Stimulated activated CD4-positive, alpha-beta T cell treated with anti-CD3 and anti-CD28 coated beads, Interleukin-12 subunit alpha, Interleukin-12 subunit beta, amount 100 ng/mL, for 48 hours (primary cell): ENCODE data around the gene ZMAT3.
"Not testable (repeated sequence)": the region's sequence is repeated elsewhere in the genome, so short reads cannot be mapped to it uniquely, and the experiment has no call there.

ENCODE experiments used
- DNase-seq, 3 donors: peaks; one replicate each; pipeline ENCODE4 v3.0.0-alpha.2; 2020; ENCODE audit warnings: low read depth in 2 of 3, low spot score in 1 of 3

ZMAT3 gene, protein sequence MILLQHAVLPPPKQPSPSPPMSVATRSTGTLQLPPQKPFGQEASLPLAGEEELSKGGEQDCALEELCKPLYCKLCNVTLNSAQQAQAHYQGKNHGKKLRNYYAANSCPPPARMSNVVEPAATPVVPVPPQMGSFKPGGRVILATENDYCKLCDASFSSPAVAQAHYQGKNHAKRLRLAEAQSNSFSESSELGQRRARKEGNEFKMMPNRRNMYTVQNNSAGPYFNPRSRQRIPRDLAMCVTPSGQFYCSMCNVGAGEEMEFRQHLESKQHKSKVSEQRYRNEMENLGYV

DNA sequence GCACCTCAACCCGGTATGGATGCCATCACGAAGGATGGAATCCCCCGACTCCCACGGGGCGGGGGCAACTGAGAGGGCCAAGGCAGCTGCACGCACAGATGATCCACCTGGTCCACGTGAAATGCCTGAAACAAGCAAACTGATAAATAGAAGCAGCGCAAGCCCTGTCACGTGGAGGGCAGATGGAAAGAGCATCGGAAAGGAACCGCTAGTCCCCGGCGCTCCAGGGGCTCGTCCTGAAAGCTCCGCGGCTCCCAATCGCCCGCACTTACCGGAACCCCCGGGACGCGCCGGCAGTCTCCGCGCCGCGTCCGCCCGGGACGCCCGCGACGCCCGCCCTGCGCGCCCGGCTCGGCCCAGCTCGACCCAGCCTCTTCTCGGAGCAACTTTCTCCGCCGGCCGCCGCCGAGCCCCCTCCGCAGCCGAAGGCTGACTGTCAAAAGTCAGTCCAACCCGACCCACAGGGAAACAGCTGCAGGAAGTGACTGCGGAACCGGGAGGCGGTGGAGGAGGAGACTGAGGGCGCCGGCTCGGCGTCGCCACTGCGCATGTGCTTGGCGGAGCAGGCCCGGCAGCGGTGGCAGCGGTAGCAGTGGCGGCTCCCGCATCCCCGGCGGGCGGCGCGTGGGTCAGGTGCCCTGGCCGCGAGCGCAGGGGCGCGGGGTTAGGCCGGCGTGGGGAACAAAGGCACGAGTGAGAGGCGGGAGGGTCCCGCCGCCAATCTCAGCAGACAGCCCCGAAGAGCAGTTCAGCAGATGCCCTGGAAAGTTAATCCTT, at the start of gene ZMAT3:
Gene ZMAT3, minus strand, starts transcription at position 487 of the 777 bp plus-strand sequence. CDS start 4,057 bp downstream, outside the sequence.
- DNase-seq, result peak; percentile 66 to 80 (median 68)

DNA sequence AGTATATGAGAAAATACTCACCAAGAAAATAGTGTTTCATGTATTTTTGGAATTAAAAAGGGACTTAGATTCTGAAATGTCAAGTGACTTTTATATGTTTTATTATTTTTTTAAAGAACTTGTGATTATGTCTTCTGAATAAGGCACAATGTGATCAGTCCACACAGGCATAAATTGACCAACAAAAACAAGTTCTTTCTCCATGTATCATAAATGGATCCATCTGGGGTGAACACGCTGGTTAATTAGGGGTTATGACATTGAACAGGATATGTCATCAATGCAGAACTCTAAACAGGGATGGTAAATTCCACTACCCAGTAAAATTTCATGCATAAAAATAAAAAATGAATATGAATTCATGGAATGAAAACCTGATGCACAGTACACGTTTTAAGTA, 45.2 kb upstream of the ZMAT3 start:
- DNase-seq, result no peak

DNA sequence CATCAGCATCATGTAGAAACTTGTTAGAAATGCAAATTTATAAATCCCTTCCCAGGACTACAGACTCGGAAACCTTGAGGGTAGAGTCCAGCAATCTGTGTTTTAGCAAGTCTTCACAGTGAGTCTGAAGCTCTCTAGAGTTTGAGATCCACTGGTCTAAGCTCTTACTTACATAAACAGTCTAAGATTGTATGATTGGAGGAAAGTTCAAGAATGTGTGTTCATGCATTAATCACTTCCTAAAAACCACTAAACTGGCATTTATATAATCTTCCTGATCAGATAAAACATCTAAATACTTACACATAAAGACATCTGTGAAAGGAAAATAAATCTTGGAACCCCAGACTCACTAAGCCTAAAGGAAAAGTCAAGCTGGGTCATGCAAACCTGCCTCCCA, 43.8 kb upstream of the ZMAT3 start:
- not testable (repeated sequence) for DNase-seq

DNA sequence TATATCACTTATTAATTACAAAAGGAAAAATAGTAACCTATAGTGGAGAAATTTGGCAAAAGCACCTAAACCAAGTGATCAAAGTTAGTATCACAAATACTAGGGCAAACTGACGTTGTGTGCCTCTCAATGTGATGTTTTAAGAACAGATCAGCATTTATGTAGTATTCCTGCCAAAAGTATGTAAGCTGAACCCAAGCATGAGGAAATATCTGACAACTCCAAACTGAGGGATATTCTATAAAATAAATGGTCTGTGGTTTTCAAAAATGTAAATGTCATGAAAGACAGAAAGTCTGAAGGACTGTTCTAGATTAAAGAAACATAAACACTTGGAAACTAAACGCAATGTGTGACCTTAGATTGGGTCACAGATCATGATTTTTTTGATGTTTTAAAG, 42.3 kb upstream of the ZMAT3 start:
- DNase-seq, result no peak

DNA sequence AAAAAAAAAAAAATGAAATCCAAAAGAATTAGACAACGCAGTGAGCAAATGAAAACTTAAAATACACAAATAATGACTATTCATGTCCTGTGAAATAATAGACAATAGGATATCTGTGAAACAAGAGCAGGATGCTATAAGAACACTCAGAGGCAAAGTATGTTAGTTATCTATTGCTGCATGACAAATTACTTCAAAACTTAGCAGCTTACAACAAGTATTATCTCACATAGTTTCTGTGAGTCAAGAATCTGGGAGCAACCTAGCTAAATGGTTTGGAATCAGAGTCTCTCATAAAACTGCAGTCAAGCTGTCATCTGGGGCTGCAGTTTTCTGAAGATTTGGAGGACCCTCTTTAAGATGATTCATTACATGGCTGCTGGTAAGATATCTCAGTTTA, 36.5 kb upstream of the ZMAT3 start:
- DNase-seq, result no peak

DNA sequence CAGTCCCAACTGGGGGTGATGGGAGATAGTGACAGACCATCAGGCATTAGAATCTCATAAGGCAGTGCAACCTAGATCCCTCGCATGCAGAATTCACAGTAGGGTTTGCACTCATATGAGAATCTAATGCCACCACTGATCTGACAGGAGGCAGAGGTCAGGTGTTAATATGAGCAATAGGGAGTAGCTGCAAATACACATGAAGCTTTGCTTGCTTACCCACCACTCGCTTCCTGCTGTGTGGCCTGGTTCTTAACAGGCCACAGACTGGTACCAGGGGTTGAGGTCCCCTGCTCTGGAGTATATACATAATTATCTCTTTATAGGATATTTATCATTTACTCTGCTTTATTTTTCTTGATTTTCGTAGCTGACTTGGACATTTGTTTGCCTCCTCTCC, 36.0 kb upstream of the ZMAT3 start:
- no peak for DNase-seq

DNA sequence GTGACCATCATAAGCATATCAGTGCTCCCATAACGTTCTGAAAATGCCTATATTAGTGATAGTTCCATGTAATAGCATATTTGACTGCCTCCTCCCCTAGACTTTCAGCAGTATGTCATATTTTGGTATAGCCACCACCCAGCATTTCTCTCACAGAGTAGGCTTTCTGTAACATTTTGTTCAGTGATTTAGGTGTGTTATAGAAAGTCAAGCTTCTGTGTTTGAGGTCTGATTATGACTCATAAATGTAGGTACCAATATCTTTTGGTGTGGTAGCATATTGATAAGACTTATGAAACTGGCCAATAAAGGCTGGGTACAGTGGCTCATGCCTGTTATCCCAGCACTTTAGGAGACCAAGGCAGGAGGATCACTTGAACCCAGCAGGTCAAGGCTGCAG, 34.3 kb upstream of the ZMAT3 start:
- DNase-seq, result no peak

DNA sequence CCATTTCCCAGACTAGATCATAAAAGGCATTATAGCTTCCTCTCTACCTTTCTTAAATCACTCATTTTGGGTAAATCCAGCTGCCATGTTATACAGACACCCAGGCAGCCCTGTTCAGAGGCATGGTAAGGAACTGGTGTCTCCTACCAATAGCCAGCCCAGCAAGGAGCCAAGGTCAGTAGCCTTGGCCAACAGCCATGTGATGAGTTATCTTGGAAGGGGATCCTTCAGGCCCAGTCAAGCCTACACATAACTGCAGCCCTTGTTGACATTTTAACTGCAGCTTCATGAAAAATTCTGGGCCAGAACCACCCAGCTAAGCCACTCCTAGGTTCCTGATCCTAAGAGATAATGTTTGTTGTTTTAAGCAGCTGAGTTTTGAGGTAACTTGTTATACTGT, 29.0 kb upstream of the ZMAT3 start:
- no peak for DNase-seq

DNA sequence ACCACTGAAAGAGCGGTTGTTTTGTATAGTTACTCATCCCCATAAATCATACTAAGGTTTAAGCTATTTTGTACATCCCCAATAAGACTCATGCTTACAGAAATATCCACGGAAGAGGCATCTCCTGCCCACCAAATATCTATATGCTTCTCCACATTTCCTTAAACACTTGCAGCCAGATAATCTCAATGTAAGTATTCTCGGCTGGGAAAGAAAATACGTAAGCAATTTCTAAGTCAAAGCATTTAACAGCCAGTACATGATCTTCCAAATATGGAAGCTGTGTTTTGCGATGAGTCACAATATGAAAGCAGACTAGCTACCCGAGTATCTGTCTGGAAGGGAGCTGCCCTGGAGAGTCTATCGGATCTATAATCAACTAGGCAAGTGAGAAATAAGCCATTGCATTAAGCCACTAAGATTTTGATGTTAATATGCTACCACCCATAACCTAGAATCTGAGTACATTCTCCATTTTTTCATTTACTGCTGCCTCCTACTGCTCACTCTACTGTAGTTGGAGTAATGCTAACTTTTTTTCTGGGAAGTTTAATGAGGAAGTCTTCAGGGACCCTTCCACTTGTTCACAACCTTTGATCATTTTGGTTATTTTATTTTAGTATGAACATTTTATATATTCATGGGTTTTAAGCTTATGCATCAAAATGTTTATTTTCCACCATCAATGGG, 26.9 kb upstream of the ZMAT3 start:
- DNase-seq, result no peak

DNA sequence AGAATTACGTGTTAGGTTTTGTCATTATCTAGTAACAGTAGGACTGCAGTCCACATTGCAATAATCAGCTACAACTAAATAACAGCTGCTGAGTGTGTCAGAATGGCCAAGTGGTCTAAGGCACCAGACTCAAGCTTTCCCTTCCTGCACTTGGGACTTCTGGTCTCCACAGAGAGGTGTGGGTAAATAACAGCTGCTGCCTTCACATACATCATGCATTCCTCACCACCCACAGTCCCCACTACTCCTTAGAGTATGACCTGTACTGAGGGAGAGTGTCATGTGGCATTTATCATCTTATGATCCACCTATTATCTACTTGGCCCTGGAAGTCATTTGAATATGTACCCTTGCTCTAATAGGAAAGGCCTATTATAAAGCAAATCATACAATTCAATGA, 22.2 kb upstream of the ZMAT3 start:
- no peak for DNase-seq

DNA sequence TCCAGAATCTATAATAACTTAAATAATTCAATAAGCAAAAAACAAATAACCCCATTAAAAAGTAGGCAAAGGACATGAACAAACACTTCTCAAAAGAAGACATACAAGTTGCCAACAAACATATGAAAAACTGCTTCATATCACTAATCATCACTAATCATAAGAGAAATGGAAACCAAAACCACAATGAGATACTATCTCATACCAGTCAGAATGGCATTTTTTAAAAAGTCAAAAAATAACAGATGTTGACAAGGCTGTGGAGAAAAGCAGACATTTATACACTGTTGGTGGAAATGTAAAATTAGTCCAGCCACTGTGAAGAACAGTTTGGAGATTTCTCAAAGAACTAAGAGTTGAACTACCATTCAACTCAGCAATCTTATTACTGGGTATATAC, 19.5 kb upstream of the ZMAT3 start:
- no peak for DNase-seq

DNA sequence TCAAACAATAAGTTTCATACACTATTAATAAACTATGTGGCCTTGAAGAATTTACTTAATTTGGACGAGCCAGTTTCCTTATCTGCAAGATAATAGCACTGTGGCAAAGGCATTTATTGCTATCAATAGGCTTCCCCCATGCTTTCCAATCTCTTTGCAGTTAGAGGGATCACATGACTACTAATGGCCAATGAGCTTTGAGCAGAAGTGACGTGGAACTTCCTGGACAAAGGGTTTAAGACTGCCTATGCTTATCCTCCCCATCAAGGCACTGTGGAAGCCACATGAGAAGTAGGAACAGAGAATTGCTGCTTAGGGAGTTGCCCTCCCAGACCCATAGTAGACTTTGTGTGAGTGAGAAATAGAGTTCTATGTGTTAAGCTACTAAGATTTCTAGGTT, 16.7 kb upstream of the ZMAT3 start:
- no peak for DNase-seq

DNA sequence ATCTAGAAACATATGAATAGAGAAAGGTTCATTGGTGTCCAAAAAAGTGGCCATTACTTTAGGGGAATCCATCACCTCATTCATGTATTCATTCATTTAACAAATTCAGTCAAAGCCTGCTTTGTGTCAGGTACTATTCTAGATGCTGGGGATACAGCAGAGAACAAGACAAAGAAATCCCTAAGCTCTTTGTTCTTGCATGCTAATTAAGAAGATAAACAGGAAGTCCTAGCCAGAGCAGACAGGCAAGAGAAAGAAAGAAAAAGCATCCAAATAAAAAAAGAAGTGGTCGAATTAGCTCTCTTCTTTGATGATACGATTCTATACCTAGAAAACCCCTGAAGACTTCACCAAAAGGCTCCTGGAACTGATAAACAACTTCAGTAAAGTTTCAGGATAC, 12.4 kb upstream of the ZMAT3 start:
- no peak for DNase-seq

DNA sequence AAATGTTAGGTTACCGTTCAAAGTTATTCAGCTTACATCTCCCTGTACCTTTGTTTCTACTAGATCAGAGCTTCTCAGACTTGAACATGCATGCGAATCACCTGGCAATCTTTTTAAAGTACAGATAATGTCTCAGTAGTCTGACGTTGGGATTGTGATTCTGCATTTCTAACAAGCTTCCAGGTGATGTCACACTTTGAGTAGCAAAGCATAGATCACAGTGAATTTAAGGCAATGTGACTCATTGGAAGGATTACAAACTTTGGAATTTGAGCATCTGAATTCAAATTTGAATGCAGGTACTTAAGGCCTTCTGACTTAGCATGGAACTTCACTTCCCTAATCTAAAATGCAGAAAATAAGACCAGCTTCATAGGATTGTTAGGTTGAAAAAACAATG, 10.8 kb upstream of the ZMAT3 start:
- DNase-seq, result no peak

DNA sequence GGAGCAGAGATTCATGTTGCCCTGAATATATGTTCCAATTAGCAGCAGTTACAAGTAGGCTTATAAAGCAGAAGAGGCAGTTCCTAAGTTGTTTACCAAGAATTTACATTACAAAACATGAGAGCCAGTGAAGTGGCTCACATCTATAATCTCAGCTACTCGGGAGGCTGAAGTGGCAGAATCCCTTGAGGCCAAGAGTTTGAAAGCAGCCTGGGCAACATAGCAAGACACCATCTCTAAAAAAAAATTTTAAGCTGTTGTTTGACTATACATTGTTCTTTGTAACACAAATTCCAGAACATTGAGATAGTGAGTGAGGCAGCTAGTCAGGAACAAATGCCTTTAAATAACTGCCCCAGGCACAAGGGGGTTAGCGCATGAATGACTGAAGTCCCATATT, 10.3 kb upstream of the ZMAT3 start:
- DNase-seq, result no peak

DNA sequence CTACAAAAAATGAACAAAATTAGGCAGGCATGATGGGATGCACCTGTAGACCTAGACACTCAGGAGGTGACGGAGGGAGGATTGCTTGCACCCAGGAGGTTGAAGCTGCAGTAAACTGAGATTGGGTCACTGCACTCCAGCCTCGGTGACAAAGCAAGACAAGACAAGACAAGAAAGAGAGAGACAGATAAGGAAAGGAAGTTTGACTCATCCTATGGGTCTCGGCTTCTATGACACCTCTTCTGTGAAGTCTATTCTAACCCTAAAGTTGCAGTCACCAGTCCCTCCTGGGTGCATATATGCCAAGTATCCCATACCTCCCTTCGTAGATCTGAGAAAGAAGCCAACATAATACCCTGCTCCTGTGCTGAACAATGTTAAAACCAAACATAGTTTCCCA, 7.9 kb upstream of the ZMAT3 start:
- DNase-seq, result no peak

DNA sequence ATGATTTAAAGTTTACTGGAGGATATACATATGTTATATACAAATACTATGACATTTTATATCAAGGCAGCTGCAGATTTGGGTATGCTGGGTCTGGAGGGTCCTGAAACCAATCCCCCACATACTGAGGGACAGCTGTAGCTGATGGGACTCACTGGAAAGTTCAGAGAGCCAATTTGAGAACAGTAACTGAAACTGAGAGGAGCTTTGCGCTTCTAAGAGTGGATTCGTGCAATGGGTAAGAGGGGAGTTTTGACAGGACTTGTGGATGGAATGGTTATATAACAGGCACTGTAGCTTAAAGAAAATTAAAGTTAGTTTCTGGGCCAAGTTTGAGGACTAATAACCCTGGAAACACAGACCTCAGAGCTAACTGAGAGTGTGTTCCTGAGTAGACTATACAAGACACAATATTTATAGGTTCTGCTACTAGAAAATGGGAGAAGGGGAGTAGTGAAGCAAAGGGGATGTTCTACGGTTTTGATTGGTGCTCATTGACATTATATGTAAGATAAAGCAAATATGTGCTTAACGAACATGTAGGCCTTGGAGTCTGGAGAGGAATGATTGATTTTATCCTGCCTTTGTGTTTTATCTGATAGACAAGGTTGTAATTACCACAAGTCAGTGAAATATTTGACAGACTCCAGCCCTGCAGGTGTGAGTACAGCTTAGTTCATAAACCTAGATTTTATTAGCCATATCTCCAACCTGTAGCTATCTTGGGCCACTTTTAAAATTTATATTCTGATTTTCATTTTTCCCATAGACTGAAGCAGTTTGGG, 4.8 kb upstream of the ZMAT3 start:
- no peak for DNase-seq

DNA sequence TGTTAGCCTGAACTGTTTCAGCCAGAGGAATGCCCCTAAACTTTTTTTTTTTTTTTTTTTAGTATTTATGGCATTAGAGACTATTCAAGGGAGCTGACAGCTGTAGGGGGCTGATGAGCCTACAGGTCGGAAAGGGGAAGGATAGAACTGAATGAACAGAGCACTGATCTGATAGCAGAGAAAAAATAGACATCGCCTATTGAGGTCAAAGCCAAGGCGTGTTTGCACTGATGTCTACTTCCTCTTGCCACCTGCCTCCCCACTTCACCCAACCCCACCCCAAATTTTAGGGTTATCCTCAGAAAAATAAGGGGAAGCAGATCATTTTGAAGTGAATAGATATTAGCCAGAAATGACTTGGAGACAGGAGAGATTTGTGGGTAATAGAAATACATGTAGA, 3.0 kb upstream of the ZMAT3 start:
- DNase-seq, result no peak

DNA sequence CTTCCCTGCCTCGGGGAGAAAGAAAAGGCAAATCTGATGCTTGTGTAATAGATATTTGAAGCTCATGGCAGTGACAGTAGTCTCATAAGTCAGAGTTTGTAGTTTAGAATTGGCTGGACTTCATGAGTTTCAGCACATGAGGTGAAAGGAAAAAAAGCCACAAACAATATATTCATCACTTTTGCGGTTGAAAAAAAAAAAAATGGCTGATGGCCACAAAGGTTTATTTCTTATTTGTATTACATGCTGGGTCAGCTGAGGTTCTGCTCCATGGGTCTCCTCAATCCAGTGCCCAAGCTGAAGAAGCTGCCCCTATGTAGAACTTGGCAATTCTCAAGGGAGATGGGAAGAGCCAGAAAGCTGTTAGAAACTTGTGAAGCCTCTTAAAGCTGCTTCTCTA, 2.2 kb upstream of the ZMAT3 start:
- DNase-seq, result no peak

DNA sequence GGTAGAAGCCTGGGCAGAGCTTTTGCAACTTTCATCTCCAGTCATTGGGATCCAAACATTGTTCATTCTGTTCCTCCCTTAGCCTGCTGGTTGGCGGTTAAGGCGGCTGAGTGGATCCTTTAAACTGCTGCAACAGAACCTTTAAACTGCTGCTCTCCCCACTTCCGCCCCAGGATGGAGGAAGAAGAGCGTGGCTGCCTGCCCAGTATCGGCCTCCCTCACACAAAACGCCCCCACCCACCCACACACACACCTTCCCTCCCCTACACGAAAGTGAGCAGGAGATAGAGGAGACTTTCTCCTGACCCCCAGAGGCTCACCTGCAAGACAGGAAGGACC, 460 bp upstream of the ZMAT3 start:
- DNase-seq, result peak; percentile 13 to 32 (median 17)

DNA sequence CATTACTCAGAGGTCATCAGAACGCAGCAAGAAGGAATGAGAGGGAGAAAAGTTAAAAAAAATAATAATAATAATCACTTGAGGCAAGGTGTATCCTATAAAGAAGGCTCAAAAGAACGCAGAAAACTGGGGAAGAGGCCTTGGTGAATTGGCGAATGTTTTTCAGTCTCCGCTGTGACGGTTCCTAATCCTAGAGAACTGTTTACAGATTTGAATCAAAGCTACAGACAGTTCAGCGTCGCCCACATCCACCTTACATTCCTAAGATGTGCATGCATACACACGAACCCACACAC, 634 bp downstream of the ZMAT3 start:
- no peak for DNase-seq
